K562 (cell line): ENCODE results near the gene CCM2. TPM values are rescaled to one million over a fixed set of nuclear protein-coding genes. Genes with fewer than 3 reads are reported as not detected.

Experiments used
- ARID1B ChIP-seq: fragments of 450-650 bp; IDR thresholded peaks from 2 replicates; pipeline ENCODE4 v1.6.1; 2016; ENCODE audit warnings: antibody characterized with exemption, mild to moderate bottlenecking, inconsistent platforms
- CBX5 ChIP-seq: IDR thresholded peaks from 2 replicates; pipeline ENCODE4 v1.6.1; 2014; ENCODE audit warnings: low read depth, borderline replicate concordance
- CHD4 ChIP-seq: fragments of 200-600 bp; sonication (generic); IDR thresholded peaks from 3 replicates; pipeline ENCODE4 v1.6.1; 2012; ENCODE audit warnings: low read depth, mild to moderate bottlenecking, mixed read lengths, low read length, inconsistent platforms; ENCODE audit not compliant: insufficient read depth, insufficient replicate concordance, poor library complexity, severe bottlenecking
- COPS2 ChIP-seq: fragments of 450-650 bp; conservative IDR thresholded peaks from 2 replicates; pipeline ENCODE4 v1.6.1; 2016; ENCODE audit warnings: mild to moderate bottlenecking, moderate library complexity
- EGR1 ChIP-seq: fragments of 450-650 bp; conservative IDR thresholded peaks from 2 replicates; pipeline ENCODE4 v1.6.1; 2017; ENCODE audit warnings: mild to moderate bottlenecking
- GMEB1 ChIP-seq: fragments of 250-450 bp; sonication (Bioruptor Pico); IDR thresholded peaks from 2 replicates; pipeline ENCODE4 v1.4.0; 2020; ENCODE audit warnings: mild to moderate bottlenecking
- KAT2B ChIP-seq: IDR thresholded peaks from one replicate; pipeline ENCODE4 v1.6.1; 2012; ENCODE audit warnings: low read depth, mild to moderate bottlenecking, control low read depth, inconsistent platforms, low read length, moderate library complexity
- MAX ChIP-seq: sonication (generic); formaldehyde crosslinking; IDR thresholded peaks from 2 replicates; pipeline ENCODE4 v1.9.0; 2022; ENCODE audit warnings: mild to moderate bottlenecking, missing genetic modification reagents
- PURB ChIP-seq: sonication (generic); formaldehyde crosslinking; IDR thresholded peaks from 2 replicates; pipeline ENCODE4 v1.9.0; 2021; ENCODE audit warnings: low read depth, mild to moderate bottlenecking, missing genetic modification reagents
- RBFOX2 ChIP-seq: fragments of 200-400 bp; formaldehyde crosslinking; IDR thresholded peaks from 2 replicates; pipeline ENCODE4 v1.6.1; 2017; ENCODE audit warnings: low read depth, mild to moderate bottlenecking, low read length, moderate library complexity
- RFX5 ChIP-seq: IDR thresholded peaks from 2 replicates; pipeline ENCODE4 v1.6.1; 2011; ENCODE audit warnings: low read depth, mild to moderate bottlenecking, improper control_type of control experiment, low read length
- TRIM24 ChIP-seq, 2 experiments: fragments of 450-650 bp; IDR thresholded peaks; 2 replicates each; pipeline ENCODE4 v1.6.1; 2016
- ZNF23 ChIP-seq: fragments of 250-450 bp; sonication (Bioruptor Pico); IDR thresholded peaks from 2 replicates; pipeline ENCODE4 v1.4.0; 2020; ENCODE audit warnings: mild to moderate bottlenecking
- ZNF583 ChIP-seq: fragments of 250-450 bp; sonication (Bioruptor Pico); IDR thresholded peaks from 2 replicates; pipeline ENCODE4 v1.4.0; 2020
- ZNF764 ChIP-seq: fragments of 250-450 bp; sonication (Bioruptor Pico); IDR thresholded peaks from 2 replicates; pipeline ENCODE4 v1.4.0; 2020; ENCODE audit warnings: low read depth, mild to moderate bottlenecking, moderate library complexity
- ZNF77 ChIP-seq: fragments of 250-450 bp; sonication (Bioruptor Pico); IDR thresholded peaks from 2 replicates; pipeline ENCODE4 v1.5.0; 2020
- polyA plus RNA-seq, 8 experiments: library from polyadenylated mRNA; depleted of rRNA in 4 of 8; stranded (reverse) in 5 of 8; unstranded in 3 of 8; fragments of >200 nt; fragmentation: Nextera tagmentation in 2 of 8; fragmentation: Illumina TruSeq in 1 of 8; extraction: Ambion mirVana in 2 of 8; extraction: Trizol in 1 of 8; gene quantifications; 2 replicates each; pipeline versions ENCODE4 v1.2.1 to v1.2.3, GENCODE V29; 2011 to 2014; ENCODE audit warnings: inconsistent platforms in 1 of 8, missing spikeins in 1 of 8
- total RNA-seq, 7 experiments: library from RNA; depleted of rRNA in 6 of 7; stranded (reverse); fragments of >200 nt in 6 of 7; fragmentation: Illumina TruSeq in 2 of 7; extraction: Trizol in 2 of 7; gene quantifications; 2 replicates each; pipeline versions ENCODE4 v1.2.1 to v1.2.3, GENCODE V29; 2011 to 2021; ENCODE audit warnings: low replicate concordance in 1 of 7
- TF ChIP-seq, protein P1 (sequence below): fragments of 250-450 bp; sonication (Bioruptor Pico); IDR thresholded peaks from 2 replicates; pipeline ENCODE4 v1.5.0; 2021; ENCODE audit warnings: mild to moderate bottlenecking, moderate library complexity
- TF ChIP-seq, protein P2 (sequence below): fragments of 450-650 bp; IDR thresholded peaks from 2 replicates; pipeline ENCODE4 v1.6.1; 2016; ENCODE audit warnings: low read depth, mild to moderate bottlenecking, moderate library complexity
- TF ChIP-seq, protein P3 (sequence below): sonication (generic); formaldehyde crosslinking; IDR thresholded peaks from 2 replicates; pipeline ENCODE4 v1.8.1; 2023; ENCODE audit warnings: mild to moderate bottlenecking, missing genetic modification reagents

CCM2 gene
- total and polyA plus RNA-seq, 9 of the 15 experiments (the other 6 are each of a cell fraction or from before 2014, with no cell fraction given) = 0.41 to 38.6 (median 25.9) TPM

- TF ChIP-seq, protein P1, sequence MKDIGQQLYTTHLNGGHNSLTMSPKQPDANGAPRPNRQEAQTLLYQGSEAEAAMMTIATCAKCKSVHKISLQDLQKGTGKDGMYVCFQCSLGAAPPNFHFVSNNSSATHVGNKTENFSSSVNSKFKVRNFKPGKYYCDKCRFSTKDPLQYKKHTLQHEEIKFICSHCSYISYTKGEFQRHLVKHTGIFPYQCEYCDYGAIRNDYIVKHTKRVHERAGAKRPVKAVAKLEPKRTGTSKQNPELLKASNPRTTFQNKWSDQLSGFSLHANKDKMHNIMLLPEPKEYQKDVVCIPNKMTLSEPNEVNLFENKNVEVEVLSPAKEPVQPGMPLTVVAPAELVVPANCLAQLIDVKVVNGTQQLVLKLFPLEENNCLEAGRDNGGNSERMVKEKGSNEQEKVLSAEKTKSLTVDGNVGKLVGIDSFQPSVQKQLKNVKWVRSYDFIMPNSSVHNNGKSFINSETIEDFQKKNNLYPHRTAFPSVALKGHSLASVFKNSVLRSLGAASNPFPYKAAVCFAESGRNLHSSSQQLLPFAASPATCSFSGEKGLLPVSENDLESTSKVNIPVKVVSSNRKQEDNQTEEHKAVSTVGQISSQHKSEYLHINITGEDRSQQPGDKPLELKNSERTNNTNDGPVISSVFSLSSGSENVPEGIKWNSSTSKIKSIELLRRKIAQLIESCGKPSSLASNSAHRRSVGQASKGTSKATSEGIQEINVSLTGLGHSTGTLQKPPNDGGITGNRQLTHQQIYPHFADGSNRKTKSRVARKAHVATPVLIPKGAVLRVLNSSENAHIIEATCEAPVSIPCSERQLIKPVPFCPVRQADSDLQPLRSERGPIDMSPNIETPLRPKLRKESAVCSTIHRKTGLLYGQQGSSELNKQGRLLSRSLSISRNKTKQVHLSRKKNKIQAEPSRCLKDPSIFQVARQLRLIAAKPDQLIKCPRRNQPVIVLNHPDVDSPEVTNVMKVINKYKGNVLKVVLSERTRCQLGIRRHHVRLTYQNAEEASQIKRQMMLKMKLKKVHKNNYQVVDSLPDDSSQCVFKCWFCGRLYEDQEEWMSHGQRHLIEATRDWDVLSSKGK (CRISPR knock-in tag) = no peak
- TF ChIP-seq RFX5 = no peak
- no peak for TF ChIP-seq ZNF764 (CRISPR knock-in tag)
- TF ChIP-seq CHD4 = no peak
- no peak for TF ChIP-seq ZNF583 (CRISPR knock-in tag)
- peak; percentile 68 for TF ChIP-seq RBFOX2
- TF ChIP-seq ARID1B = 0 out of 2 replicates have a peak, but pooled peaks have one; percentile 18
- TF ChIP-seq ZNF77 = no peak
- peak; percentile 71 for TF ChIP-seq EGR1
- no peak for TF ChIP-seq PURB (CRISPR knock-in tag)
- TF ChIP-seq, protein P2, sequence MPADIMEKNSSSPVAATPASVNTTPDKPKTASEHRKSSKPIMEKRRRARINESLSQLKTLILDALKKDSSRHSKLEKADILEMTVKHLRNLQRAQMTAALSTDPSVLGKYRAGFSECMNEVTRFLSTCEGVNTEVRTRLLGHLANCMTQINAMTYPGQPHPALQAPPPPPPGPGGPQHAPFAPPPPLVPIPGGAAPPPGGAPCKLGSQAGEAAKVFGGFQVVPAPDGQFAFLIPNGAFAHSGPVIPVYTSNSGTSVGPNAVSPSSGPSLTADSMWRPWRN = no peak
- TF ChIP-seq, protein P3, sequence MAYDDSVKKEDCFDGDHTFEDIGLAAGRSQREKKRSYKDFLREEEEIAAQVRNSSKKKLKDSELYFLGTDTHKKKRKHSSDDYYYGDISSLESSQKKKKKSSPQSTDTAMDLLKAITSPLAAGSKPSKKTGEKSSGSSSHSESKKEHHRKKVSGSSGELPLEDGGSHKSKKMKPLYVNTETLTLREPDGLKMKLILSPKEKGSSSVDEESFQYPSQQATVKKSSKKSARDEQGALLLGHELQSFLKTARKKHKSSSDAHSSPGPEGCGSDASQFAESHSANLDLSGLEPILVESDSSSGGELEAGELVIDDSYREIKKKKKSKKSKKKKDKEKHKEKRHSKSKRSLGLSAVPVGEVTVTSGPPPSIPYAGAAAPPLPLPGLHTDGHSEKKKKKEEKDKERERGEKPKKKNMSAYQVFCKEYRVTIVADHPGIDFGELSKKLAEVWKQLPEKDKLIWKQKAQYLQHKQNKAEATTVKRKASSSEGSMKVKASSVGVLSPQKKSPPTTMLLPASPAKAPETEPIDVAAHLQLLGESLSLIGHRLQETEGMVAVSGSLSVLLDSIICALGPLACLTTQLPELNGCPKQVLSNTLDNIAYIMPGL = no peak
- TF ChIP-seq ZNF23 (CRISPR knock-in tag) = no peak
- no peak for TF ChIP-seq KAT2B
- no peak for TF ChIP-seq TRIM24 (IDR thresholded peaks at IDR 0.05)
- no peak for TF ChIP-seq MAX (CRISPR knock-in tag)
- no peak for TF ChIP-seq CBX5
- peak; percentile 29; the same call in 1 of the 2 replicates for TF ChIP-seq GMEB1 (CRISPR knock-in tag)
- TF ChIP-seq COPS2 = no peak
Observed at GRCh38 chr7:44999245-45000092, 532 bp upstream of the CCM2 start (continued).
